Ishikawa (cell line): ENCODE measurements around the gene MRPL24.

Experiments
- CEBPB ChIP-seq: IDR thresholded peaks from 2 replicates; pipeline ENCODE4 v1.6.1; 2012
- CREB1 ChIP-seq: IDR thresholded peaks from 2 replicates; pipeline ENCODE4 v1.6.1; 2012; ENCODE audit warnings: low read depth
- EGR1 ChIP-seq: IDR thresholded peaks from 2 replicates; pipeline ENCODE4 v1.6.1; 2012
- EP300 ChIP-seq: IDR thresholded peaks from 2 replicates; pipeline ENCODE4 v1.6.1; 2012; ENCODE audit warnings: borderline replicate concordance
- FOXM1 ChIP-seq: IDR thresholded peaks from 2 replicates; pipeline ENCODE4 v1.6.1; 2012; ENCODE audit warnings: low read depth, borderline replicate concordance
- MAX ChIP-seq: IDR thresholded peaks from 2 replicates; pipeline ENCODE4 v1.6.1; 2012
- NFIC ChIP-seq: IDR thresholded peaks from 2 replicates; pipeline ENCODE4 v1.6.1; 2012
- RAD21 ChIP-seq: IDR thresholded peaks from 2 replicates; pipeline ENCODE4 v1.6.1; 2012; ENCODE audit warnings: low read depth
- REST ChIP-seq: IDR thresholded peaks from 2 replicates; pipeline ENCODE4 v1.6.1; 2012; ENCODE audit warnings: low read depth, mild to moderate bottlenecking
- TAF1 ChIP-seq: IDR thresholded peaks from 2 replicates; pipeline ENCODE4 v1.6.1; 2012; ENCODE audit warnings: low read depth, mild to moderate bottlenecking
- TCF12 ChIP-seq: IDR thresholded peaks from 2 replicates; pipeline ENCODE4 v1.6.1; 2012; ENCODE audit warnings: low read depth
- TEAD4 ChIP-seq: IDR thresholded peaks from 2 replicates; pipeline ENCODE4 v1.6.1; 2012
- USF1 ChIP-seq: IDR thresholded peaks from 2 replicates; pipeline ENCODE4 v1.6.1; 2012
- YY1 ChIP-seq: IDR thresholded peaks from 2 replicates; pipeline ENCODE4 v1.6.1; 2012; ENCODE audit warnings: low read depth
- ZBTB7A ChIP-seq: IDR thresholded peaks from 2 replicates; pipeline ENCODE4 v1.6.1; 2012; ENCODE audit warnings: low read depth

MRPL24 gene

GRCh38 chr1:156760092-156760795 lies 19.4 kb upstream of the MRPL24 start:
- TF ChIP-seq CEBPB = no peak
- no peak for TF ChIP-seq EP300
- TF ChIP-seq YY1 = no peak
- TF ChIP-seq MAX = no peak
- no peak for TF ChIP-seq REST
- no peak for TF ChIP-seq TCF12
- no peak for TF ChIP-seq EGR1
- TF ChIP-seq FOXM1 = no peak
- TF ChIP-seq ZBTB7A = no peak
- TF ChIP-seq USF1 = no peak
- TF ChIP-seq TAF1 = no peak
- TF ChIP-seq RAD21 = no peak
- TF ChIP-seq TEAD4 = no peak
- TF ChIP-seq CREB1 = no peak
- TF ChIP-seq NFIC = no peak

GRCh38 chr1:156756355-156756754 lies 15.5 kb upstream of the MRPL24 start:
- TF ChIP-seq CEBPB = no peak
- TF ChIP-seq TEAD4 = no peak
- no peak for TF ChIP-seq USF1
- no peak for TF ChIP-seq ZBTB7A

- TF ChIP-seq REST = no peak
- no peak for TF ChIP-seq RAD21
- TF ChIP-seq FOXM1 = no peak
- TF ChIP-seq TEAD4 = no peak
- no peak for TF ChIP-seq MAX
- TF ChIP-seq EP300 = no peak
- no peak for TF ChIP-seq CREB1
- TF ChIP-seq CEBPB = no peak
Observed at GRCh38 chr1:156755527-156755950, 14.7 kb upstream of the MRPL24 start.

- TF ChIP-seq RAD21 = no peak
- TF ChIP-seq TEAD4 = no peak
- no peak for TF ChIP-seq REST
- TF ChIP-seq YY1 = no peak
- TF ChIP-seq ZBTB7A = no peak
- TF ChIP-seq EGR1 = no peak
- TF ChIP-seq MAX = no peak
- no peak for TF ChIP-seq USF1
- TF ChIP-seq EP300 = no peak
- TF ChIP-seq NFIC = no peak
- TF ChIP-seq TAF1 = no peak
- TF ChIP-seq CEBPB = no peak
- TF ChIP-seq TCF12 = no peak
Observed at GRCh38 chr1:156754219-156754618, 13.3 kb upstream of the MRPL24 start.
